HEK293T (cell line): ENCODE data around the gene TMEM259.
A peak's percentile ranks its signal among the peaks of the same experiment; 100 is the strongest.

Experiments used
- ARNT ChIP-seq: fragments of 450-650 bp; IDR thresholded peaks from 2 replicates; pipeline ENCODE4 v1.6.1; 2017; ENCODE audit warnings: mild to moderate bottlenecking
- BHLHE40 ChIP-seq: fragments of 450-650 bp; IDR thresholded peaks from 2 replicates; pipeline ENCODE4 v1.6.1; 2016; ENCODE audit warnings: mild to moderate bottlenecking, moderate library complexity, borderline replicate concordance
- CTBP1 ChIP-seq: fragments of 450-650 bp; IDR thresholded peaks from 2 replicates; pipeline ENCODE4 v1.6.1; 2016; ENCODE audit warnings: borderline replicate concordance
- FOXA1 ChIP-seq: fragments of 450-650 bp; IDR thresholded peaks from 2 replicates; pipeline ENCODE4 v1.6.1; 2016; ENCODE audit warnings: mild to moderate bottlenecking
- FOXK2 ChIP-seq: fragments of 450-650 bp; IDR thresholded peaks from 2 replicates; pipeline ENCODE4 v1.6.1; 2016; ENCODE audit warnings: mild to moderate bottlenecking
- FOXM1 ChIP-seq: fragments of 450-650 bp; IDR thresholded peaks from 2 replicates; pipeline ENCODE4 v1.6.1; 2017; ENCODE audit warnings: mild to moderate bottlenecking, borderline replicate concordance
- SP1 ChIP-seq: fragments of 450-650 bp; IDR thresholded peaks from 2 replicates; pipeline ENCODE4 v1.6.1; 2017
- SUZ12 ChIP-seq: fragments of 450-650 bp; IDR thresholded peaks from 2 replicates; pipeline ENCODE4 v1.6.1; 2016; ENCODE audit warnings: mild to moderate bottlenecking

DNA sequence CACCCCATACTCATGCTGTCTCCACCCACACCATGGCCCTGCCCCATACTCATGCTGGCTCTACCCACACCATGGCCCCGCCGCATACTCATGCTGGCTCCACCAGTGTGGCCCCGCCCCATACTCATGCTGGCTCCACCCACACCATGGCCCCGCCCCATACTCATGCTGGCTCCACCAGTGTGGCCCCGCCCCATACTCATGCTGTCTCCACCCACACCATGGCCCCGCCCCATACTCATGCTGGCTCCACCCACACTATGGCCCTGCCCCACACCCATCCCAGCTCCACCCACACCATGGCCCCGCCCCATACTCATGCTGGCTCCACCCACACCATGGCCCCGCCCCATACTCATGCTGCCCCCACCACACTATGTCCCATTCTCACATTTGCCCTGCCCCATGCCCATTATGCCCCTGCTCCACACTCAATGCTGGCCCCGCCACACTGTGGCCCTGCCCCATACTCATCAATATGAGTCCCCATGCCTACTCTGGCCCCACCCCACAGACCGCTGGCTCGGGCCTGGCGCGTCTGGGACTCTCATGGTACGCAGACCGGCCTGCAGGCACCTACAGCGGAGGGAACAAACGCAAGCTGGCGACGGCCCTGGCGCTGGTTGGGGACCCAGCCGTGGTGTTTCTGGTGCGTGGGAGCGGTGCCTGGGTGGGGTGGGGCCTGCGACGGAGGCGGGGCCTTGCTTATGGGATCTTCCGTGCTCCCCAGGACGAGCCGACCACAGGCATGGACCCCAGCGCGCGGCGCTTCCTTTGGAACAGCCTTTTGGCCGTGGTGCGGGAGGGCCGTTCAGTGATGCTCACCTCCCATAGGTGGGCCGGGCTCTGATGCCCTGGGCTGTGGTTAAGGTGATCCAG lies 42.3 kb upstream of the TMEM259 start:
- TF ChIP-seq SP1, result 0 out of 2 replicates have a peak, but pooled peaks have one; percentile 25
- TF ChIP-seq FOXA1, result no peak
- TF ChIP-seq ARNT, result no peak
- TF ChIP-seq FOXM1, result no peak
- TF ChIP-seq FOXK2, result no peak
- no peak for TF ChIP-seq SUZ12
- TF ChIP-seq CTBP1, result no peak
- TF ChIP-seq BHLHE40, result no peak
